ENCODE results near the gene SEC22C.

The SEC22C gene

GRCh38 chr3:42533161-42533897, 48.4 kb downstream of the SEC22C start:
- no peak for DNase-seq

- no peak for DNase-seq
Measured at GRCh38 chr3:42532229-42532628, 49.5 kb downstream of the SEC22C start.

- DNase-seq = no peak
Measured at GRCh38 chr3:42531470-42531869, 50.3 kb downstream of the SEC22C start.

- DNase-seq = no peak
Measured at GRCh38 chr3:42530073-42530472, 51.7 kb downstream of the SEC22C start.

GRCh38 chr3:42529468-42529867, 52.3 kb downstream of the SEC22C start:
- DNase-seq = no peak

GRCh38 chr3:42527368-42527917, 54.3 kb downstream of the SEC22C start:
- no peak for DNase-seq

- no peak for DNase-seq
Measured at GRCh38 chr3:42526616-42527367, 55.0 kb downstream of the SEC22C start.

GRCh38 chr3:42525736-42526345, 55.9 kb downstream of the SEC22C start:
- DNase-seq = no peak

GRCh38 chr3:42525212-42525611, 56.6 kb downstream of the SEC22C start:
- DNase-seq = no peak

GRCh38 chr3:42524751-42525150, 57.0 kb downstream of the SEC22C start:
- no peak for DNase-seq

- DNase-seq = no peak
Measured at GRCh38 chr3:42520906-42521305, 60.9 kb downstream of the SEC22C start.

- DNase-seq = no peak
Measured at GRCh38 chr3:42520336-42520735, 61.4 kb downstream of the SEC22C start.

GRCh38 chr3:42519568-42519962, 62.2 kb downstream of the SEC22C start:
- no peak for DNase-seq

- DNase-seq = no peak
Measured at GRCh38 chr3:42518800-42519567, 62.8 kb downstream of the SEC22C start.

- no peak for DNase-seq
Measured at GRCh38 chr3:42517117-42517516, 64.7 kb downstream of the SEC22C start.

- DNase-seq = no peak
Measured at GRCh38 chr3:42516443-42516842, 65.3 kb downstream of the SEC22C start.

- no peak for DNase-seq
Measured at GRCh38 chr3:42515976-42516375, 65.8 kb downstream of the SEC22C start.

- no peak for DNase-seq
Measured at GRCh38 chr3:42515391-42515916, 66.3 kb downstream of the SEC22C start.

- DNase-seq = no peak
Measured at GRCh38 chr3:42514876-42515275, 66.9 kb downstream of the SEC22C start.

- DNase-seq = no peak
Measured at GRCh38 chr3:42513521-42513920, 68.2 kb downstream of the SEC22C start.

- no peak for DNase-seq
Measured at GRCh38 chr3:42513121-42513520, 68.6 kb downstream of the SEC22C start.

- no peak for DNase-seq
Measured at GRCh38 chr3:42511736-42512135, 70.0 kb downstream of the SEC22C start.

- no peak for DNase-seq
Measured at GRCh38 chr3:42511201-42511600, 70.6 kb downstream of the SEC22C start.

All from DMS53 (cell line).